Caco-2 (cell line): ENCODE results near the gene ARHGAP15. TPM values are rescaled to one million over a fixed set of nuclear protein-coding genes. Genes with fewer than 3 reads are reported as not detected.

Experiments used
- BruUV-seq: library from RNA; stranded (reverse); fragments of 400-500 nt; replicated peaks from 2 replicates; lab custom pipeline; 2021; lab: Mats Ljungman, UMichigan
- CTCF ChIA-PET: fragments of 300-600 bp; sonication (Branson Sonifier 250); formaldehyde crosslinking; loops from one replicate; lab custom pipeline; 2022; ENCODE audit warnings: antibody characterized with exemption; lab: Charles Lee
- POLR2A ChIA-PET: fragments of 300-600 bp; sonication (Branson Sonifier 250); formaldehyde crosslinking; loops from one replicate; lab custom pipeline; 2022; ENCODE audit warnings: antibody characterized with exemption; lab: Charles Lee
- DNase-seq, 2 experiments: peaks; one replicate each; pipeline versions ENCODE4 v3.0.0 to v3.0.0-alpha.2; 2020 to 2022
- H3K27me3 ChIP-seq: replicated peaks from 2 replicates; pipeline ENCODE4 v1.6.0; 2011; ENCODE audit warnings: low read length; ENCODE audit not compliant: control insufficient read depth, insufficient read depth
- H3K36me3 ChIP-seq: 2 replicates; pipeline ENCODE4 v1.5.1; 2011; ENCODE audit warnings: low read length; ENCODE audit not compliant: control insufficient read depth, insufficient read depth
- H3K4me1 ChIP-seq: fragments of 250-450 bp; sonication (Bioruptor Pico); 2 replicates; pipeline ENCODE4 v1.5.1; 2020; ENCODE audit warnings: mild to moderate bottlenecking
- H3K4me3 ChIP-seq: 2 replicates; pipeline ENCODE4 v1.5.1; 2011; ENCODE audit warnings: low read depth, mild to moderate bottlenecking, control low read depth, low read length
- H3K9me3 ChIP-seq: fragments of 250-450 bp; sonication (Bioruptor Pico); 2 replicates; pipeline ENCODE4 v1.5.1; 2020; ENCODE audit warnings: mild to moderate bottlenecking, moderate library complexity
- H3K27ac Mint-ChIP-seq: one replicate; pipeline ENCODE4 v1.8.0; 2022; ENCODE audit warnings: mixed read lengths; ENCODE audit not compliant: unreplicated experiment
- H3K27me3 Mint-ChIP-seq: one replicate; pipeline ENCODE4 v1.8.0; 2022; ENCODE audit warnings: mixed read lengths; ENCODE audit not compliant: insufficient read depth, unreplicated experiment
- H3K36me3 Mint-ChIP-seq: one replicate; pipeline ENCODE4 v1.8.0; 2022; ENCODE audit warnings: mild to moderate bottlenecking, mixed read lengths; ENCODE audit not compliant: insufficient read depth, unreplicated experiment
- H3K4me1 Mint-ChIP-seq: one replicate; pipeline ENCODE4 v1.8.0; 2022; ENCODE audit warnings: low read depth, mixed read lengths; ENCODE audit not compliant: unreplicated experiment
- H3K4me3 Mint-ChIP-seq: one replicate; pipeline ENCODE4 v1.8.0; 2022; ENCODE audit warnings: mild to moderate bottlenecking, moderate library complexity, mixed read lengths; ENCODE audit not compliant: unreplicated experiment
- H3K9me3 Mint-ChIP-seq: one replicate; pipeline ENCODE4 v1.8.0; 2022; ENCODE audit warnings: mixed read lengths; ENCODE audit not compliant: unreplicated experiment
- CTCF ChIP-seq, 2 experiments: fragments of 200-600 bp in 1 of 2; IDR thresholded peaks; 1 replicate in 1 of 2; 2 replicates in 1 of 2; pipeline versions ENCODE4 v1.5.1 to v1.8.0; 2011 to 2022; ENCODE audit warnings: antibody characterized with exemption in 1 of 2, control low read depth in 1 of 2, inconsistent platforms in 1 of 2, low read depth in 1 of 2, low read length in 1 of 2, mild to moderate bottlenecking in 1 of 2, moderate library complexity in 1 of 2; ENCODE audit not compliant: insufficient read depth in 1 of 2, severe bottlenecking in 1 of 2, unreplicated experiment in 1 of 2
- intact Hi-C: fragments of 100-400 bp; cut with micrococcal nuclease; formaldehyde crosslinking; loops from one replicate; pipeline ENCODE4 v1.10.0; 2022; ENCODE audit not compliant: unreplicated experiment
- total RNA-seq: library from RNA; stranded (reverse); gene quantifications from 2 replicates; pipeline ENCODE4 v1.2.3, GENCODE V29; 2022

ARHGAP15 gene
- total RNA-seq, 1 experiment from 2014 or later = not detected

- Histone ChIP-seq H3K27me3 (no peaks in the 10 kb centered on the region), H3K36me3 (no peaks in the 10 kb centered on the region), H3K9me3 (no peaks in the 10 kb centered on the region), H3K4me1 (no peaks in the 10 kb centered on the region), H3K4me3 (no peak overlapping the region)
- no peak for TF ChIP-seq CTCF (IDR thresholded peaks at IDR 0.05; ENCODE audit: insufficient read depth in 1 of 2, low read depth in 1 of 2, low read length in 1 of 2, severe bottlenecking in 1 of 2, unreplicated experiment in 1 of 2)
- Mint-ChIP-seq H3K36me3 (no peaks in the 10 kb centered on the region), H3K4me3 (no peak overlapping the region), H3K27me3 (peaks cover 3% of the 10 kb centered on the region), H3K4me1 (no peaks in the 10 kb centered on the region), H3K9me3 (no peaks in the 10 kb centered on the region), H3K27ac (no peak overlapping the region)
- POLR2A ChIA-PET = no interaction called here
- DNase-seq = no peak
- intact Hi-C loops = no loop called here
- CTCF ChIA-PET = no interaction called here
- no TSS peak for BruUV-seq
These were observed 322.5 kb downstream of the ARHGAP15 start for GRCh38 chr2:143451642-143452281.

DNA sequence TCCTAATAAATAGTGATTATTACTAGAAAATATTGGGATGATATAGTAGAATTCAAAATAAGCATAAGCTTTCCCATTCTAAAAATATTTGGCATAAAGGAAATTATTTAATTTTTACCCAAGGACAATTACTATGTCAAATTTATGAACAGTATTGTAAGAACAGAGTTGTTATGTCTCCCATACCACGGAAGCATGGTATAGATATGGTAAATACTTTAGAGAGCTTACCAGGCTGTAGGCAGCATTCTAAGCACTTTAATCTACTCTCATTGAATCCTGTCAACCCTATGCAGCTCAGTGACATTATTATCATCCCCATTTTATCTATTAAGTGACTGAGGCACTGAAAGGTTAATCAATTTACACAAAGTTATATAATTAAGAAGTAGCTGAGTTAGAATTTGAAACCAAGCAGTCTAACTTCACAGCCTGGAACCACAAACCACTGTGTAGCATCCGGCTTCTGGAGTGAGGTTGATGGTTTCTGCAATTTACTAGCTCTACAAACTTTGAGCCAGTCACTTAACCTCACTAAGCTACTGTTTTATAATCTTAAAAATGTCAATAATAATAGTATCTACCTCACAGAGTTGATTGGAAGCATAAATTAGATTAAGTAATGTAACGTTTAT lies 323.7 kb downstream of the ARHGAP15 start:
- BruUV-seq = no TSS peak
- H3K4me3 ChIP-seq = no peak overlapping the region
- no peaks in the 10 kb centered on the region for H3K4me1 ChIP-seq
- H3K4me3 Mint-ChIP-seq = no peak overlapping the region
- TF ChIP-seq CTCF (IDR thresholded peaks at IDR 0.05; ENCODE audit: insufficient read depth in 1 of 2, low read depth in 1 of 2, low read length in 1 of 2, severe bottlenecking in 1 of 2, unreplicated experiment in 1 of 2) = no peak
- H3K27me3 ChIP-seq = no peaks in the 10 kb centered on the region
- DNase-seq = no peak
- no peaks in the 10 kb centered on the region for H3K36me3 Mint-ChIP-seq
- intact Hi-C loops = no loop called here
- CTCF ChIA-PET = no interaction called here
- peaks cover 1% of the 10 kb centered on the region for H3K27me3 Mint-ChIP-seq
- H3K9me3 Mint-ChIP-seq = no peaks in the 10 kb centered on the region
- POLR2A ChIA-PET = no interaction called here
- H3K9me3 ChIP-seq = no peaks in the 10 kb centered on the region
- H3K27ac Mint-ChIP-seq = no peak overlapping the region
- H3K36me3 ChIP-seq = no peaks in the 10 kb centered on the region
- H3K4me1 Mint-ChIP-seq = no peaks in the 10 kb centered on the region

DNA sequence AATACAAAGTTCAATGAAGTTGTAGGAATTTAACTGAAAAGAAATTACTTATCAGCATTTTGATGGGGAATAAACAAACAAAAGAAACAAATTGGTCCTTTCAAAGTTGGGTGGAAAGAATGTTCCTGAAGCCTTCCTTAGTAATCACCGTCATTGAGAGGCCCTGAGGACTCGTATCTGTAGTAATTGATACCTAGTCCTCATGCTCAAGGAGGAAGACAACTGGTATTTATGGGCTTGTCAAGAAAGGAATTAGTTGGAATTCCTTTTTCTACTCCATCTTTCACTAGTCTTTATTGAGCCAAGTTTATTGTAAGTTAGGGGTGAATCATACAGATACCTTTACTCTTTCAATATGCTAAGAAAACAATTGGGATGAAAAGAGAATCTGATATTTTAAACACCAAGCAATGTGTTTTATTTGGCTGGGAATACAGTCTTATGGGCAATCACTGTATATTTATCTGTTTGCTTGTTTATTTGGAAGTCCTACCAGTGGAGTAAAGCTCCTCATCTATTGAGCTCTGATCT lies 324.8 kb downstream of the ARHGAP15 start:
- Mint-ChIP-seq H3K9me3 (no peaks in the 10 kb centered on the region), H3K27me3 (no peaks in the 10 kb centered on the region), H3K36me3 (no peaks in the 10 kb centered on the region), H3K4me3 (no peak overlapping the region), H3K4me1 (no peaks in the 10 kb centered on the region), H3K27ac (no peak overlapping the region)
- TF ChIP-seq CTCF (IDR thresholded peaks at IDR 0.05; ENCODE audit: insufficient read depth in 1 of 2, low read depth in 1 of 2, low read length in 1 of 2, severe bottlenecking in 1 of 2, unreplicated experiment in 1 of 2) = no peak
- no peaks in the 10 kb centered on the region for H3K4me1 ChIP-seq
- DNase-seq = no peak
- CTCF ChIA-PET = no interaction called here
- BruUV-seq = no TSS peak
- H3K36me3 ChIP-seq = no peaks in the 10 kb centered on the region
- H3K4me3 ChIP-seq = no peak overlapping the region
- no peaks in the 10 kb centered on the region for H3K27me3 ChIP-seq
- H3K9me3 ChIP-seq = no peaks in the 10 kb centered on the region
- intact Hi-C loops = no loop called here
- POLR2A ChIA-PET = no interaction called here
